Measurements from ENCODE around the gene C10orf67. TPM values are rescaled to one million over a fixed set of nuclear protein-coding genes. Genes with fewer than 3 reads are reported as not detected.

Gene C10orf67
- total RNA-seq, 1 experiment from 2014 or later = 0.45 TPM

DNA sequence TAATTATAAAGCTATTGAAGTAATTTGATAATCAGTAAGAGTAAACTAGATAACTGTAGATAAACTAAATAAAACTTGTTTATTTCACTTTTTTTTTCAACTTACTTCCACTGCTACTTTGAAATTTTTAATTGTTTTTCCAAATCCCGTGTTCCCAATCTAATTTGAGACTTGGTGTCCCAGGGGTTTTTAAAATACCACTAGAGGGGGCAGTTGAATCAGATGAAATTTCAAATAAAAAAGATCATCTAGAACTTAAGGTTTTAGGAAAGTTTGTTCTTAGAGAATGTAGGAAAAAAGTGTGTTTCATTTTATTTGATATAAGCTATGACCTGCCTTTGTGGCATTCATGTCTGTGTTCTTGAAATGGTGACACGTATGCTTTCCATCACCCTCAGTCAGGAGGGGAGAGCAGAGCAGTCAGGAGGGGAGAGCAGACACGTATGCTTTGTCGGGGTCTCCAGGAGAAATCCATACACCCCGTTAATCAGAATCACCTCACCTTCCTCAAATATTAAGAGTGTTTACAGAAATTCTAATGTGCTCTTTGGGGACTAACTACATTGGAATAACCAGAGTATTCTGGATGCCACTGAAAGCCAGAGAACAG, 49.9 kb downstream of the C10orf67 start:
- CTCF ChIA-PET = interaction anchor here (0.6 to 1.2 kb wide), 3 partner anchors 136 to 915 kb away, joined by 3 to 4 read pairs (median 4); no protein-coding TSS in a partner anchor
- Mint-ChIP-seq H3K4me3 (ENCODE audit: low read depth, unreplicated experiment) (no peak overlapping the region), H3K4me1 (ENCODE audit: low read depth, unreplicated experiment) (peaks cover 8% of the 10 kb centered on the region), H3K9me3 (ENCODE audit: low read depth, unreplicated experiment) (no peaks in the 10 kb centered on the region), H3K27me3 (ENCODE audit: unreplicated experiment) (no peaks in the 10 kb centered on the region), H3K27ac (ENCODE audit: unreplicated experiment) (no peak overlapping the region), H3K36me3 (ENCODE audit: insufficient read depth, unreplicated experiment) (no peaks in the 10 kb centered on the region)
- TF ChIP-seq, protein P1, sequence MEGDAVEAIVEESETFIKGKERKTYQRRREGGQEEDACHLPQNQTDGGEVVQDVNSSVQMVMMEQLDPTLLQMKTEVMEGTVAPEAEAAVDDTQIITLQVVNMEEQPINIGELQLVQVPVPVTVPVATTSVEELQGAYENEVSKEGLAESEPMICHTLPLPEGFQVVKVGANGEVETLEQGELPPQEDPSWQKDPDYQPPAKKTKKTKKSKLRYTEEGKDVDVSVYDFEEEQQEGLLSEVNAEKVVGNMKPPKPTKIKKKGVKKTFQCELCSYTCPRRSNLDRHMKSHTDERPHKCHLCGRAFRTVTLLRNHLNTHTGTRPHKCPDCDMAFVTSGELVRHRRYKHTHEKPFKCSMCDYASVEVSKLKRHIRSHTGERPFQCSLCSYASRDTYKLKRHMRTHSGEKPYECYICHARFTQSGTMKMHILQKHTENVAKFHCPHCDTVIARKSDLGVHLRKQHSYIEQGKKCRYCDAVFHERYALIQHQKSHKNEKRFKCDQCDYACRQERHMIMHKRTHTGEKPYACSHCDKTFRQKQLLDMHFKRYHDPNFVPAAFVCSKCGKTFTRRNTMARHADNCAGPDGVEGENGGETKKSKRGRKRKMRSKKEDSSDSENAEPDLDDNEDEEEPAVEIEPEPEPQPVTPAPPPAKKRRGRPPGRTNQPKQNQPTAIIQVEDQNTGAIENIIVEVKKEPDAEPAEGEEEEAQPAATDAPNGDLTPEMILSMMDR (IDR thresholded peaks at IDR 0.05; ENCODE audit: unreplicated experiment) = peak; percentile 37
- BruUV-seq (replicated peaks) = no TSS peak
- DNase-seq = no peak
- intact Hi-C loops (cut with micrococcal nuclease; ENCODE audit: unreplicated experiment) = loop anchor here (1.0 to 5.0 kb wide), 3 partner anchors 236 to 409 kb away; no protein-coding TSS in a partner anchor

DNA sequence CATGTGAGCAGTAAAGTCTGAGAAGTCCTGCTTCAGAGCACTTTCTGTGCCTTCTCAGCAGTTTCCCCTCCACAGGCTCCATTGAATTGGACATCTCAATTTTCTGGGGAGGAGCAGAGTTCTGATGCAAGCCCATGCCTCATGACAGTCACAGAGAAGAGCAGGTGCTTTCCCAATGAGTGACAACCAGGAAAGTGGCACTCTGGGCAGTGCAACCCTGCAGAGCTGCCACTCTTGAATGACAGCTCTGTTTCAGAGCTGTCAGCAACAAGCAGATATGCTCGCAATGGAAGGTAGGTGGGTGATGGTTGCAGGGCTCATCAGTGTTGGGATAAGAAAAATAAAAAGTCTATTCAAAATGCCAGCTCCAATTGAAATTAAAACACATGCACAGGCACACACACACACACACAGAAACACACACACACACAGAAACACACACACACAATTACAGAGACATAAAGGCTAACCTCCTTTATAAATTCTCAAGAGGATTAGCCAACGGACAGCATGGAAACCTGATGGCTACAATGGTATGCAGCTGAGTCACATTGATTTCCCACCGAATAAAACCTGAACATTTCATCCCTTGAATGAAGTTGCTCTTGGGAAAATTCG, 50.5 kb downstream of the C10orf67 start:
- intact Hi-C loops (cut with micrococcal nuclease; ENCODE audit: unreplicated experiment) = loop anchor here (1.0 kb wide), 3 partner anchors 136 to 409 kb away; no protein-coding TSS in a partner anchor
- H3K4me1 Mint-ChIP-seq (ENCODE audit: low read depth, unreplicated experiment) = peaks cover 8% of the 10 kb centered on the region
- no peaks in the 10 kb centered on the region for H3K27me3 Mint-ChIP-seq (ENCODE audit: unreplicated experiment)
- no peak overlapping the region for H3K27ac Mint-ChIP-seq (ENCODE audit: unreplicated experiment)
- H3K36me3 Mint-ChIP-seq (ENCODE audit: insufficient read depth, unreplicated experiment) = no peaks in the 10 kb centered on the region
- no peak for DNase-seq
- CTCF ChIA-PET = interaction anchor here (0.6 to 4.1 kb wide), 4 partner anchors 135 to 916 kb away, joined by 3 to 20 read pairs (median 4); no protein-coding TSS in a partner anchor
- H3K4me3 Mint-ChIP-seq (ENCODE audit: low read depth, unreplicated experiment) = no peak overlapping the region
- H3K9me3 Mint-ChIP-seq (ENCODE audit: low read depth, unreplicated experiment) = no peaks in the 10 kb centered on the region
- no TSS peak for BruUV-seq (replicated peaks)
- TF ChIP-seq, protein P1 (IDR thresholded peaks at IDR 0.05; ENCODE audit: unreplicated experiment) = no peak

DNA sequence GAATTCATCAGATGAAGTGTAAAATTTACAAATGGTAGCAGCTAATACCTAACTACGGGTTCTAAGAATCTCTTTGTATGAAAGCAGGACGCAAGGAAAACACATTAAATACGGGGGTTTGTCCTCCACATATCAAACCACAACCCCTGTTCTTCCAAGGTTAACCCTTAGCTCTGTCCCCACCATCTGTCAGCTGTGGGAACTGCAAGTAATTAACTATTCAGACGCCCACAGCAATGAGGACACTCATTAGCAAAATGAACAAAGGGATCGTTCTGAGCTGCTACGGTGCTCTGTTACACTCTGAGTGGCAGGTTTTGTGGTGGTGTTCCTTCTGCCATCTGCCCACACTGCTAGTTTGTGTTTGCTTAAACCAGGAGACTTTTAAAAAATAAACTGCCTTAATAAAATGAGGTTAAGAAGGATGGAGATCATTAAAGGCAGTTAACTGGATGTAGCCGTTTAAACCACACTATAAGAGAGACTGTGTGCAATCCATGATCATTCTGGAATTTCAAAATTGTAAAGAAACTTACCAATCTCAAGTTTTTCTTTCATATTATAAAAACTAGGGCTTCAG, 51.4 kb downstream of the C10orf67 start:
- H3K4me1 Mint-ChIP-seq (ENCODE audit: low read depth, unreplicated experiment) = peaks cover 8% of the 10 kb centered on the region
- H3K4me3 Mint-ChIP-seq (ENCODE audit: low read depth, unreplicated experiment) = no peak overlapping the region
- no peaks in the 10 kb centered on the region for H3K36me3 Mint-ChIP-seq (ENCODE audit: insufficient read depth, unreplicated experiment)
- no peaks in the 10 kb centered on the region for H3K27me3 Mint-ChIP-seq (ENCODE audit: unreplicated experiment)
- CTCF ChIA-PET = interaction anchor here (0.6 to 4.1 kb wide), 5 partner anchors 9 to 410 kb away, joined by 3 to 20 read pairs (median 3); no protein-coding TSS in a partner anchor
- no peaks in the 10 kb centered on the region for H3K9me3 Mint-ChIP-seq (ENCODE audit: low read depth, unreplicated experiment)
- intact Hi-C loops (cut with micrococcal nuclease; ENCODE audit: unreplicated experiment) = loop anchor here (1.0 kb wide), 1 partner anchor 135 kb away; no protein-coding TSS in a partner anchor
- peak; percentile 68 for DNase-seq
- TF ChIP-seq, protein P1 (IDR thresholded peaks at IDR 0.05; ENCODE audit: unreplicated experiment) = peak; percentile 70
- no peak overlapping the region for H3K27ac Mint-ChIP-seq (ENCODE audit: unreplicated experiment)
- no TSS peak for BruUV-seq (replicated peaks)

DNA sequence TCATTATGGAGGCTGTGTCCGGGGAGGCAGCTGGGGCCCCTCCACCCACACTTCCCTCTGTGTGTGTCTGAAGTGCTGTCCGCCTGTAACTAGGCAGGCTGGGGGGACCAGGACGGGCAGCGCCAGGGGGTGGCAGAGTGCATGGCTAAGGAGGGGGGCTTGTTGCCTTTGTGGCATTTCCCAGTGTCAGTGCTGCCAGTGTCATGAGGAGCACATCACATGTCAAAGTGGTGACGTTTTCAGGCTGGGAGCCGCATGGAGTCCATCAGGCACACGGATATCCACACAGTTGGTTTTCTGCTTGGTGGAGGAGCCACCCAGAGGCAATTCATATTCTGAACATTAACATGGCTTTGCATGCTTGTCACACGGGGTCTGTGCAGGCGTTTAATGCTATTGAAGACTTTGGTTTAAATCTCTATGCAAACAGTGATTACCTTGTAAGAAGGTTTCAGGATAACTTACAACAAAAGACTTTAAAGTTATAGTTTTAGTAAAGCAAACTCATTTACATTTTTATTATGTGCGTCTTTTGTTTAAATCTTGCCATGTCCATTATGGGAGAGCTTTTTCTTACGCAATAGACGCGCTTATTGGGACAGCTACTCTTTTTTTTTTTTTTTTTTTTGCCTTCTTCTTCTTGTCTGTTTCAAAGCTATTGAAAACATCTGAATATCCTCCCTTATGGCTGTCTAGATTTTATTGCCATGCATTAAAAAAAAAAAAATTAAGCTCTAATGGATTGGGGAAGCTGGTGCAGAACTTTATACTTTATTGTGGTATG, 52.9 kb downstream of the C10orf67 start:
- TF ChIP-seq, protein P1 (IDR thresholded peaks at IDR 0.05; ENCODE audit: unreplicated experiment) = no peak
- peaks cover 8% of the 10 kb centered on the region for H3K4me1 Mint-ChIP-seq (ENCODE audit: low read depth, unreplicated experiment)
- H3K4me3 Mint-ChIP-seq (ENCODE audit: low read depth, unreplicated experiment) = no peak overlapping the region
- H3K27me3 Mint-ChIP-seq (ENCODE audit: unreplicated experiment) = no peaks in the 10 kb centered on the region
- intact Hi-C loops (cut with micrococcal nuclease; ENCODE audit: unreplicated experiment) = no loop called here
- CTCF ChIA-PET = interaction anchor here (0.6 to 4.1 kb wide), 5 partner anchors 67 to 916 kb away, joined by 3 to 20 read pairs (median 3); no protein-coding TSS in a partner anchor
- no peaks in the 10 kb centered on the region for H3K36me3 Mint-ChIP-seq (ENCODE audit: insufficient read depth, unreplicated experiment)
- BruUV-seq (replicated peaks) = no TSS peak
- H3K9me3 Mint-ChIP-seq (ENCODE audit: low read depth, unreplicated experiment) = peaks cover 3% of the 10 kb centered on the region
- no peak for DNase-seq
- no peak overlapping the region for H3K27ac Mint-ChIP-seq (ENCODE audit: unreplicated experiment)

Data from Calu3 (cell line).